Muscle layer of colon (tissue), 2 donors: ENCODE results near the gene PTPRG.

Experiments
- H3K27ac ChIP-seq: one replicate; pipeline ENCODE4 v1.7.0; 2013; ENCODE audit warnings: low read depth, mild to moderate bottlenecking, low read length, moderate library complexity
- H3K27me3 ChIP-seq, 2 donors: one replicate each; pipeline ENCODE4 v1.7.0; 2013; ENCODE audit warnings: low read length in 2 of 2, mild to moderate bottlenecking in 2 of 2; ENCODE audit not compliant: insufficient read depth in 2 of 2, control insufficient read depth in 1 of 2
- H3K36me3 ChIP-seq: one replicate; pipeline ENCODE4 v1.7.0; 2013; ENCODE audit warnings: mild to moderate bottlenecking, low read length; ENCODE audit not compliant: insufficient read depth
- H3K4me1 ChIP-seq: one replicate; pipeline ENCODE4 v1.7.0; 2013; ENCODE audit warnings: mild to moderate bottlenecking, low read length; ENCODE audit not compliant: insufficient read depth
- H3K4me3 ChIP-seq, 2 donors: one replicate each; pipeline ENCODE4 v1.7.0; 2013; ENCODE audit warnings: low read length in 2 of 2, low read depth in 1 of 2, mild to moderate bottlenecking in 1 of 2, moderate library complexity in 1 of 2
- H3K9ac ChIP-seq: one replicate; pipeline ENCODE4 v1.7.0; 2013; ENCODE audit warnings: low read length
- H3K9me3 ChIP-seq: one replicate; pipeline ENCODE4 v1.7.0; 2013; ENCODE audit warnings: mild to moderate bottlenecking, low read length
- donor health status: abdominal sarcoma.
- donor health status: Adenocarcinoma of cecum.

PTPRG gene

DNA sequence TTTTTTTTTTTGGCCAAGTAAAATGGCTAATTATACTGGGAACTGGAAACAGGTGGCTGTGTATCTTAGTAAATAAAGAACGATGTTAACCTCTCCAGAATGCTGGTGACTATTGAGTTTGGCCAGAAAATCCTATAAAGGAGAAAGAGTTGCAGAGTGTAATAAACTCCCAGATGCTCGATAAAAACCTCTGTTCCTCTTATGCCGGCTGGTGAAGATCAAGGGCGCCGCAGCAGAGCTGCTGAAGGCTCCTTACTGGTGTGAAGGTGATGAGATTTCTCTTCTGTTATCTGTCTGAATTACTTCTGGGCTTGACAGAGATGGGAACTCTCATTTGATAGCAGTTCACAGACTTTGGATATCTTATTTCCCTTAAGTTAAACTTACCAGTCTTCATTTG is 104.6 kb downstream of the PTPRG start:
- no peak overlapping the region for H3K9ac ChIP-seq
- H3K9me3 ChIP-seq: no peaks in the 10 kb centered on the region
- no peaks in the 10 kb centered on the region for H3K27me3 ChIP-seq
- no peaks in the 10 kb centered on the region for H3K36me3 ChIP-seq
- no peak overlapping the region for H3K4me3 ChIP-seq
- no peak overlapping the region for H3K27ac ChIP-seq
- peaks cover 40% of the 10 kb centered on the region for H3K4me1 ChIP-seq

GRCh38 chr3:61666615-61667330 is 105.4 kb downstream of the PTPRG start:
- H3K27ac ChIP-seq: no peak overlapping the region
- H3K4me1 ChIP-seq: peaks cover 40% of the 10 kb centered on the region
- no peak overlapping the region for H3K4me3 ChIP-seq

GRCh38 chr3:61667383-61667782 is 106.0 kb downstream of the PTPRG start:
- H3K9ac ChIP-seq: no peak overlapping the region
- no peaks in the 10 kb centered on the region for H3K36me3 ChIP-seq
- H3K27ac ChIP-seq: no peak overlapping the region
- no peak overlapping the region for H3K4me3 ChIP-seq
- peaks cover 40% of the 10 kb centered on the region for H3K4me1 ChIP-seq
- no peaks in the 10 kb centered on the region for H3K27me3 ChIP-seq
- H3K9me3 ChIP-seq: no peaks in the 10 kb centered on the region

More at GRCh38 chr3:61666615-61667330, 105.4 kb downstream of the PTPRG start:
- H3K36me3 ChIP-seq: no peaks in the 10 kb centered on the region
- no peak overlapping the region for H3K9ac ChIP-seq
- no peaks in the 10 kb centered on the region for H3K27me3 ChIP-seq
- no peaks in the 10 kb centered on the region for H3K9me3 ChIP-seq

DNA sequence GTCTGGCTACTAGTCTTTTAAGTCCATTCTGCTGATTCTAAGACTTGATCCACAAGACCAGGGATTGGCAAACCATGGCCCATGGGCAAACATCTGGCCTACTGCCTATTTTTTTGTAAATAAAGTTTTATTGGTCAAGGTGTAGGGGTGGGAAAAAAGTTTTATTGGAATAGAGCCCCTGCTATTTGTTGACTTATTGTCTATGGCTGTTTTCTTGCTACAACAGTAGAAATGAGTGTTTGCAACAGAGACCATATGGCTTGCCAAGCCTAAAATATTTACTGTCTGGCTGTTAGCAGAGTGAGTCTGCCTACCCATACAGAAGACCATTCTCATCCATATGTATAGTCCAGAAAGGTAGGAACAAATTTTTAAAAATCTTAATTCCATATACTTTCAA is 106.4 kb downstream of the PTPRG start:
- Histone ChIP-seq H3K4me1 (peaks cover 40% of the 10 kb centered on the region), H3K27ac (no peak overlapping the region), H3K27me3 (no peaks in the 10 kb centered on the region), H3K9ac (no peak overlapping the region), H3K36me3 (no peaks in the 10 kb centered on the region), H3K4me3 (no peak overlapping the region), H3K9me3 (no peaks in the 10 kb centered on the region)

DNA sequence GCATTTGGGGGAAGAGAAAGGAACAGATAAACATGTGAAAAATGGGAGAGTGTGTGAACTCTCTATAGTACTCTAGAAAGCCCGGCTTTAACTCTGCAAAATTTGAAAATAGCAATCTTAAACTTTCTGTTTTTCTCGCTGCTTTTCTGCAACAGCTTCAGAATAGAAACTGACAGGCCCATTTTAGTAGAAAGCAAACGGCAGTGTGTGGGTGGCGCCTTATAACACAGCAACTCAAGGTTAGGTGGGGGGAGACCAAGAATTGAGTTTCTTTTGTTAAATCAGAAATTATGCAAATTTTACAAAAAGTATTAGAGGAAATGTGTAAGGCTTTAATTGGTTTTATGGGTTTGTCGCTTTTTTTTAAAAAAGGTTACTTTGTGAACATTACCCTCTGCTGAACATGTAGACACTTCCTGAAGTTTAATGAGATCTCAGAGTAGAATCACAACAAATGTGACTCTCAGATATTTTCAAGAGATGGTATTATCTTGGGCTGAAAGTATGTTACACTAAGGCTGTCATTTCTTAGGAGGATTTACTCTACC is 107.0 kb downstream of the PTPRG start:
- peaks cover 40% of the 10 kb centered on the region for H3K4me1 ChIP-seq

GRCh38 chr3:61669203-61669602 is 107.8 kb downstream of the PTPRG start:
- Histone ChIP-seq H3K27me3 (no peaks in the 10 kb centered on the region), H3K9ac (no peak overlapping the region), H3K4me1 (peaks cover 32% of the 10 kb centered on the region)

More for the DNA sequence above, 107.0 kb downstream of the PTPRG start:
- Histone ChIP-seq H3K9me3 (no peaks in the 10 kb centered on the region), H3K27ac (no peak overlapping the region), H3K9ac (no peak overlapping the region), H3K4me3 (no peak overlapping the region), H3K27me3 (no peaks in the 10 kb centered on the region), H3K36me3 (no peaks in the 10 kb centered on the region)

DNA sequence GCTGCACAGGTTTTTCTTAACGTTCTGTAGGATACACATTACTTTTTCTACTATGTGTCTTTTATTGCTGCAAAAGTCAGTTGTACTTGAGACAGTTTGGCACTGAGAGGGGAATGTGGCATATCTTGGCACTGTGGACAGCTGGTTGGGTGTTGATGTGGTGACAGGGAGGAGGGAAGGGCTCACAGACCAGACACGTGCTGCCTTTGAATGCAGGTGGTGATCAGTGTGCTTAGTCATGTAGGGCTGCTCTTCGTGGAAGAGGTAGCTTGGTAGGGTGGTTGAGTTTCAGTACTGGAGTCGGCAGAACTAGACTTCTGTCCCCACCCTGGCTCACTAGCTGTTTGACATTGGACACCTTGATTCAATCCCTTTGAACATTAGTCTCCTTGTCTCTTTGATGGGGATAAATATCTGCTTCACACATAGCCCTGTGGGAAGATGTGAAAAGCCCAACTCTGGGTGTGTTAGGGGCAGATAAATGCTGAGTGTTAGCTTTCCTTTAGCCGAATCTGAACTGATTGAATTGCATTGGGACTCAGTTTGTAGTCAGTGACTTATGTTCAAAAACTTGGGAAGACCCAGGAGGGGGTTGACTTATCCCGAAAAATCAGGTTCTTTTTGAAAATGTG is 108.4 kb downstream of the PTPRG start:
- H3K4me1 ChIP-seq: peaks cover 31% of the 10 kb centered on the region
- no peaks in the 10 kb centered on the region for H3K9me3 ChIP-seq
- H3K27ac ChIP-seq: no peak overlapping the region
- no peaks in the 10 kb centered on the region for H3K27me3 ChIP-seq
- no peak overlapping the region for H3K9ac ChIP-seq
- H3K4me3 ChIP-seq: no peak overlapping the region
- H3K36me3 ChIP-seq: no peaks in the 10 kb centered on the region

More at GRCh38 chr3:61669203-61669602, 107.8 kb downstream of the PTPRG start:
- Histone ChIP-seq H3K4me3 (no peak overlapping the region), H3K9me3 (no peaks in the 10 kb centered on the region), H3K36me3 (no peaks in the 10 kb centered on the region), H3K27ac (no peak overlapping the region)

DNA sequence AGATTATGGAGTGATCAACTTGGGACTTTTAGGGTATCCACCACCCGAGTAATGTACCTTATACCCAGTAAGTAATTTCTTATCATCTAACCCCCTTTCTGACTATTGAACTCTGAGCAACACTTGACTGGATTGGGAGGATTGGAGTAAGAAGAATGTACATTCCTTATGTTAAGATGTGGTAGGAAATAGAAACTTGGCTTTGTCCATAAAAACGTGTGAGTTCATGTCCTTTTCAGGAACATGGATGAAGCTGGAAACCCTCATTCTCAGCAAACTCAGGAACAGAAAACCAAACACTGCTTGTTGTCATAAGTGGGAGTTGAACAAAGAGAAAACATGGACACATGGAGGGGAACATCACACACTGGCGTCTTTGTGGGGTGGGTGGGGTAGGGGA is 112.3 kb downstream of the PTPRG start:
- Histone ChIP-seq H3K9me3 (no peaks in the 10 kb centered on the region), H3K36me3 (no peaks in the 10 kb centered on the region), H3K27ac (no peak overlapping the region), H3K9ac (no peak overlapping the region), H3K4me3 (no peak overlapping the region), H3K27me3 (no peaks in the 10 kb centered on the region), H3K4me1 (peaks cover 16% of the 10 kb centered on the region)

DNA sequence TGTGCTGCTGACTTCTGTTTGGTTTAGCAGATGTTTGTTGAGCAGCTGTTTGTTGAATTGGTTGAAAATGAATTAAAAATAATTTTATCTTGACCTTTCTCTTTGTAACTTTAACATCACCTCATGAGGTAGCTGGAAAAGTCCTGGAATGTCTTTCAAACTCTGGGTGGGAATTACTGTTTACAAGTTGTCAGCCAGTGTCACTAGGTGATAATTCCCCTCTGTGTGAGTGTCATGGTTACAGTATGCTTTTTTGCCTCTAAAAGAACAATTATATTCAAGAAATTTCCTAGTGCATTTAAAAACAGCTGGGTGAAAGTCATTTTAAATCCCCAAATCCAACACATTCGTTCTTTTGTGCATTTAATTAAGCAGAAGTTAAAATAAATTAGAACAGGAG is 113.2 kb downstream of the PTPRG start:
- H3K4me3 ChIP-seq: no peak overlapping the region
- H3K27me3 ChIP-seq: no peaks in the 10 kb centered on the region
- H3K9me3 ChIP-seq: no peaks in the 10 kb centered on the region
- H3K27ac ChIP-seq: no peak overlapping the region
- no peak overlapping the region for H3K9ac ChIP-seq
- H3K4me1 ChIP-seq: peaks cover 6% of the 10 kb centered on the region
- no peaks in the 10 kb centered on the region for H3K36me3 ChIP-seq

GRCh38 chr3:61679026-61679425 is 117.7 kb downstream of the PTPRG start:
- Histone ChIP-seq H3K9me3 (no peaks in the 10 kb centered on the region), H3K36me3 (no peaks in the 10 kb centered on the region), H3K4me1 (no peaks in the 10 kb centered on the region), H3K4me3 (no peak overlapping the region), H3K9ac (no peak overlapping the region), H3K27me3 (no peaks in the 10 kb centered on the region), H3K27ac (no peak overlapping the region)

GRCh38 chr3:61680617-61681016 is 119.2 kb downstream of the PTPRG start:
- Histone ChIP-seq H3K4me1 (no peaks in the 10 kb centered on the region), H3K36me3 (no peaks in the 10 kb centered on the region), H3K27ac (no peak overlapping the region), H3K9ac (no peak overlapping the region), H3K4me3 (no peak overlapping the region), H3K27me3 (no peaks in the 10 kb centered on the region), H3K9me3 (no peaks in the 10 kb centered on the region)
